Gastrocnemius medialis (tissue), 4 donors: ENCODE measurements around the gene NEK6.

Source experiments
- CTCF ChIP-seq, 5 experiments: fragments of 450-650 bp in 3 of 5; fragments of 200-600 bp in 2 of 5; sonication (generic) in 2 of 5; IDR thresholded peaks in 4 of 5; conservative IDR thresholded peaks in 1 of 5; 1 replicate in 4 of 5; 2 replicates in 1 of 5; pipeline ENCODE4 v1.5.1; 2016 to 2019; ENCODE audit warnings: antibody characterized with exemption in 5 of 5, mild to moderate bottlenecking in 3 of 5, moderate library complexity in 3 of 5
- POLR2A ChIP-seq, 2 donors: fragments of 450-650 bp; IDR thresholded peaks; one replicate each; pipeline ENCODE4 v1.6.1; 2017; ENCODE audit warnings: antibody characterized with exemption in 2 of 2, mild to moderate bottlenecking in 2 of 2, moderate library complexity in 2 of 2

GRCh38 chr9:124357721-124358361 is 100.1 kb downstream of the NEK6 start:
- TF ChIP-seq CTCF (IDR thresholded peaks at IDR 0.05 in 4 of 5, conservative IDR thresholded peaks at IDR 0.05 in 1 of 5) (no peak), POLR2A (IDR thresholded peaks at IDR 0.05) (no peak)
